OCI-LY1 (cell line): Measurements from ENCODE around the gene KCTD16.

ENCODE experiments used
- EZH2 ChIP-seq: fragments of 200-600 bp; sonication (generic), shearing (Covaris generic); IDR thresholded peaks from 2 replicates; pipeline ENCODE4 v1.8.0; 2017; ENCODE audit warnings: borderline replicate concordance, mixed run types, mild to moderate bottlenecking, antibody characterized with exemption, low read length, moderate library complexity, mixed read lengths
- TF ChIP-seq, protein P1 (sequence below): fragments of 200-600 bp; sonication (generic), shearing (Covaris generic); IDR thresholded peaks from 2 replicates; pipeline ENCODE4 v1.5.1; 2017; ENCODE audit warnings: mild to moderate bottlenecking, antibody characterized with exemption, low read length, moderate library complexity, mixed read lengths

DNA sequence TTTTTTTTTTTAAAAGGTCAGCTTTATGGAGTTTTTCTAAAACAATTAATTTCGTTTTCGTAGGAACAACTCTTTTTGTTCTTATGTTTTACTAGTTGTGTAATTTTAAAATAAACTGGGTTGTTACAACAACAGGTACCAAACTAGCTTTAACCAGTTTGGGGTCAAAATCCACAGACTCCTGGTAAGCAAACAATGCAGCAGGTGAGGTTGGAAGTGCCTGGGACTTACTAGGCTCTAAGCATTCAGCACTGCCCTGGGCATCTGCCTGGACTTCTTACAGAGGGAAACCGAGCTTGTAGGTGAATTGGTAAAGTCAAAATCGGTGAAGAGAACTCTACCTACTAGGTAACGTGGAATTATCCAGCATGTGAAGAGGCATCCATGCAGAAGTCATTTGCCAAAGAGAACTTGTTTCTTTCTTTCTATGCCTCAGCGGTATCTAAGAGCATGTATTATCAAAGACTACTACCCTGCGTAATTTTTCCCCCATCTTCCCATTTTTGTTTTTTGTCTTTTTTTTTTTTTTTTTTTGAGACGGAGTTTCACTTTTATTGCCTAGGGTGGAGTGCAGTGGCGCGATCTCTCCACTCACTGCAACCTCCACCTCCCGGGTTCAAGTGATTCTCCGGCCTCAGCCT is 145.4 kb downstream of the KCTD16 start:
- no peak for TF ChIP-seq EZH2
- TF ChIP-seq, protein P1, sequence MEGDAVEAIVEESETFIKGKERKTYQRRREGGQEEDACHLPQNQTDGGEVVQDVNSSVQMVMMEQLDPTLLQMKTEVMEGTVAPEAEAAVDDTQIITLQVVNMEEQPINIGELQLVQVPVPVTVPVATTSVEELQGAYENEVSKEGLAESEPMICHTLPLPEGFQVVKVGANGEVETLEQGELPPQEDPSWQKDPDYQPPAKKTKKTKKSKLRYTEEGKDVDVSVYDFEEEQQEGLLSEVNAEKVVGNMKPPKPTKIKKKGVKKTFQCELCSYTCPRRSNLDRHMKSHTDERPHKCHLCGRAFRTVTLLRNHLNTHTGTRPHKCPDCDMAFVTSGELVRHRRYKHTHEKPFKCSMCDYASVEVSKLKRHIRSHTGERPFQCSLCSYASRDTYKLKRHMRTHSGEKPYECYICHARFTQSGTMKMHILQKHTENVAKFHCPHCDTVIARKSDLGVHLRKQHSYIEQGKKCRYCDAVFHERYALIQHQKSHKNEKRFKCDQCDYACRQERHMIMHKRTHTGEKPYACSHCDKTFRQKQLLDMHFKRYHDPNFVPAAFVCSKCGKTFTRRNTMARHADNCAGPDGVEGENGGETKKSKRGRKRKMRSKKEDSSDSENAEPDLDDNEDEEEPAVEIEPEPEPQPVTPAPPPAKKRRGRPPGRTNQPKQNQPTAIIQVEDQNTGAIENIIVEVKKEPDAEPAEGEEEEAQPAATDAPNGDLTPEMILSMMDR, result no peak
